Upper lobe of right lung (tissue), 1 donor: Measurements from ENCODE around the gene ZNF621. TPM values are rescaled to one million over a fixed set of nuclear protein-coding genes. Genes with fewer than 3 reads are reported as not detected.
A peak's percentile ranks its signal among the peaks of the same experiment; 100 is the strongest.

ENCODE experiments used
- ATAC-seq: fragments of 200-7000 bp; cut with Tn5 transposase; one replicate; pipeline ENCODE4 v1.9.1; 2020; ENCODE audit warnings: mild to moderate bottlenecking, moderate library complexity
- DNase-seq: peaks from one replicate; pipeline ENCODE4 v3.0.0-alpha.2; 2020
- H3K27ac ChIP-seq: fragments of 200-600 bp; one replicate; pipeline ENCODE4 v1.8.0; 2022
- H3K27me3 ChIP-seq: fragments of 200-600 bp; one replicate; pipeline ENCODE4 v1.8.0; 2022; ENCODE audit warnings: mild to moderate bottlenecking
- H3K36me3 ChIP-seq: fragments of 200-600 bp; one replicate; pipeline ENCODE4 v1.8.0; 2022
- H3K4me1 ChIP-seq: fragments of 200-600 bp; one replicate; pipeline ENCODE4 v1.8.0; 2022
- H3K4me3 ChIP-seq: fragments of 200-600 bp; one replicate; pipeline ENCODE4 v1.8.0; 2022; ENCODE audit warnings: mild to moderate bottlenecking
- H3K9me3 ChIP-seq: fragments of 200-600 bp; one replicate; pipeline ENCODE4 v1.8.0; 2022
- CTCF ChIP-seq: fragments of 200-600 bp; IDR thresholded peaks from one replicate; pipeline ENCODE4 v1.8.0; 2022; ENCODE audit warnings: antibody characterized with exemption
- intact Hi-C: fragments of 100-400 bp; cut with DNase I; formaldehyde crosslinking; loops from one replicate; pipeline ENCODE4 v1.11.0; 2022
- long read RNA-seq: library from polyadenylated mRNA; unstranded; transcript quantifications from one replicate; pipeline ENCODE4 v2.0.0, GENCODE V29; 2021
- total RNA-seq: library from RNA; stranded (reverse); fragmentation: NEBNext Ultra II Directional; extraction: Animal tissue kit (Norgen Biotek cat#: 25700); gene quantifications from one replicate; pipeline ENCODE4 v1.2.1, GENCODE V29; 2021
- donor health status: DM: no; HTN: yes; CAD: no; lungs with severe emphysema.

The ZNF621 gene
- total RNA-seq, result 20.1 TPM
- long read RNA-seq, full-length matches to known transcripts, result 1 of 7 reads
- long read RNA-seq, partial matches to known transcripts, result 0 of 7 reads
- long read RNA-seq, other reads (novel, unspliced or antisense), result 6 of 7 reads

- Histone ChIP-seq H3K27me3 (no peaks in the 10 kb centered on the region), H3K9me3 (no peaks in the 10 kb centered on the region), H3K4me1 (peaks cover 10% of the 10 kb centered on the region), H3K27ac (peak within 1 kb of the TSS; percentile 96), H3K4me3 (peak within 1 kb of the TSS; percentile 76), H3K36me3 (peaks cover 9% of the 10 kb centered on the region)
- DNase-seq (peak; percentile 96), ATAC-seq (peak; percentile 100)
- no peak for TF ChIP-seq CTCF
- intact Hi-C loops, result no loop called here
Measured at GRCh38 chr3:40524568-40525285, at the start of gene ZNF621. Gene ZNF621, plus strand, starts transcription at chr3:40524960. Its CDS starts 881 bp downstream, at chr3:40525841.

GRCh38 chr3:40476478-40477470, 48.0 kb upstream of the ZNF621 start, which contains the start of gene ZNF619:
Gene ZNF619, plus strand, starts transcription at chr3:40477122. Its CDS starts 858 bp downstream, at chr3:40477980.
- intact Hi-C loops, result no loop called here
- H3K36me3 ChIP-seq, result peaks cover 25% of the 10 kb centered on the region
- peak within 1 kb of the TSS; percentile 94 for H3K4me3 ChIP-seq
- DNase-seq (peak; percentile 88), ATAC-seq (peak; percentile 98)
- TF ChIP-seq CTCF, result no peak
- no peaks in the 10 kb centered on the region for H3K27me3 ChIP-seq
- H3K4me1 ChIP-seq, result peaks cover 5% of the 10 kb centered on the region
- peak within 1 kb of the TSS; percentile 88 for H3K27ac ChIP-seq
- no peaks in the 10 kb centered on the region for H3K9me3 ChIP-seq

GRCh38 chr3:40477666-40478065, 47.1 kb upstream of the ZNF621 start:
- H3K27me3 ChIP-seq, result no peaks in the 10 kb centered on the region
- ATAC-seq, result no peak
- peak overlapping the region; percentile 94 for H3K4me3 ChIP-seq
- H3K4me1 ChIP-seq, result peaks cover 5% of the 10 kb centered on the region
- peaks cover 33% of the 10 kb centered on the region for H3K36me3 ChIP-seq
- no peak for DNase-seq
- intact Hi-C loops, result no loop called here
- no peak for TF ChIP-seq CTCF
- peak overlapping the region; percentile 88 for H3K27ac ChIP-seq
- no peaks in the 10 kb centered on the region for H3K9me3 ChIP-seq

GRCh38 chr3:40487172-40487571, 37.6 kb upstream of the ZNF621 start:
- no peak overlapping the region for H3K4me3 ChIP-seq
- ATAC-seq (no peak), DNase-seq (no peak)
- intact Hi-C loops, result no loop called here
- H3K4me1 ChIP-seq, result no peaks in the 10 kb centered on the region
- H3K9me3 ChIP-seq, result peaks cover 11% of the 10 kb centered on the region
- H3K27ac ChIP-seq, result no peak overlapping the region
- no peaks in the 10 kb centered on the region for H3K27me3 ChIP-seq
- TF ChIP-seq CTCF, result no peak
- H3K36me3 ChIP-seq, result peaks cover 52% of the 10 kb centered on the region

DNA sequence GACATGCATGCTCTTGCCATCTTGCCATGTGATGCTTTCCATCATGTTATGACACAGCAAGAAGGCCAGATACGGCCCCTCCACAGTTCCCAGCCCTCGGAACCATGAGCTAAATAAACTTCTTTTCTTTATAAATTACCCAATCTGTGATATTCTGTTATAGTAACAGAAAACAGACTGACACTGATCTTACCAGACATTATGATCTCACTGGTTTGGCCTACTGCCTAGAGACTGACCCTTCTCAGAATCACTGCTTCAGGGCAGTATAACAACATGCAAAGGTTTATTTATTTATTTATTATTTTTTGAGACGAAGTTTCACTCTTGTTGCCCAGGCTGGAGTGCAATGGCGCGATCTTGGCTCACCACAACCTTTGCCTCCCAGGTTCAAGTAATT, 33.8 kb upstream of the ZNF621 start:
- no peak for TF ChIP-seq CTCF
- no peaks in the 10 kb centered on the region for H3K27me3 ChIP-seq
- H3K36me3 ChIP-seq, result peaks cover 22% of the 10 kb centered on the region
- ATAC-seq (no peak), DNase-seq (no peak)
- intact Hi-C loops, result no loop called here
- no peak overlapping the region for H3K27ac ChIP-seq
- no peaks in the 10 kb centered on the region for H3K4me1 ChIP-seq
- H3K9me3 ChIP-seq, result peaks cover 11% of the 10 kb centered on the region
- H3K4me3 ChIP-seq, result no peak overlapping the region
